GM12878 (cell line): Measurements from ENCODE around the gene MROH8.

ENCODE experiments used
- CHD4 ChIP-seq: fragments of 200-600 bp; sonication (generic); IDR thresholded peaks from 2 replicates; pipeline ENCODE4 v1.6.1; 2016; ENCODE audit warnings: mild to moderate bottlenecking
- CTCF ChIP-seq, 3 experiments: IDR thresholded peaks in 2 of 3; conservative IDR thresholded peaks in 1 of 3; 2 replicates each; pipeline ENCODE4 v1.5.1; 2011; ENCODE audit warnings: low read depth in 3 of 3, low read length in 3 of 3, mild to moderate bottlenecking in 3 of 3, control low read depth in 2 of 3, moderate library complexity in 2 of 3, inconsistent platforms in 1 of 3, mixed read lengths in 1 of 3; ENCODE audit not compliant: control insufficient read depth in 2 of 3, insufficient read depth in 1 of 3; ENCODE audit errors: extremely low read depth in 1 of 3
- EZH2 ChIP-seq: IDR thresholded peaks from 2 replicates; pipeline ENCODE4 v1.6.1; 2012; ENCODE audit warnings: low read depth, mild to moderate bottlenecking, control low read depth, inconsistent platforms, low read length, borderline replicate concordance; ENCODE audit not compliant: control insufficient read depth
- FOXK2 ChIP-seq: fragments of 450-650 bp; IDR thresholded peaks from 2 replicates; pipeline ENCODE4 v1.6.1; 2017; ENCODE audit warnings: mild to moderate bottlenecking, moderate library complexity
- KDM1A ChIP-seq: fragments of 200-600 bp; sonication (generic); IDR thresholded peaks from 2 replicates; pipeline ENCODE4 v1.6.1; 2016; ENCODE audit warnings: borderline replicate concordance
- MAX ChIP-seq: IDR thresholded peaks from 2 replicates; pipeline ENCODE4 v1.6.1; 2012; ENCODE audit warnings: low read depth, low read length, improper control_type of control experiment
- POLR2A ChIP-seq: IDR thresholded peaks from 2 replicates; pipeline ENCODE4 v1.6.1; 2011; ENCODE audit warnings: low read depth, mild to moderate bottlenecking, low read length
- POLR2AphosphoS2 ChIP-seq: IDR thresholded peaks from 2 replicates; pipeline ENCODE4 v1.6.1; 2011; ENCODE audit warnings: low read depth, mild to moderate bottlenecking, low read length, improper control_type of control experiment, moderate library complexity

DNA sequence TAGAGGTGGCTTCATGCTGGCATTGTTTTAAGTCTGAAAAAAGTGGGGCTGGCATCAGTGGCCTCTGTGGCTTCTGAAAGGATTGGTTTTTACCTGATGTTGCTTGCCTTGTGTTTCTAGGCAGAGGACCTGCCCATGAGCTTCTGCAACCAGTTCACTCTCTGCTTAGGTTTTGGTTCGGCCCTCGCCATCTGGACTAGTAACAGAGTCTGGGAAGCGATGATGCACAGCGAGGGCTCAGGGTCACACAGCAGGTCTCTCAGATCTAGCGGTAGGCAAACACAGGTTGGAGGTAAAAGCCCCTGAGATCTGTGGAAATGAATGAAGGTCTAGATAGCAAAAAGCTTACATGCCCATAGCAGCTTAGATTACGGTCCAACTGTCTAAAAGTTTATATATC, 76.8 kb downstream of the MROH8 start:
- TF ChIP-seq MAX (no peak), CTCF (IDR thresholded peaks at IDR 0.05 in 2 of 3, conservative IDR thresholded peaks at IDR 0.05 in 1 of 3; ENCODE audit: control insufficient read depth in 2 of 3, extremely low read depth in 1 of 3, insufficient read depth in 1 of 3, low read depth in 3 of 3, low read length in 3 of 3) (no peak), POLR2A (no peak), KDM1A (no peak), FOXK2 (no peak), EZH2 (no peak), CHD4 (no peak), POLR2AphosphoS2 (no peak)
